ENCODE results near the gene NFIA.

Gene NFIA

GRCh38 chr1:61192663-61193330 lies 110.4 kb downstream of the NFIA start:
- Histone ChIP-seq H3K4me1 (ENCODE audit: low read depth, poor library complexity, severe bottlenecking) (no peaks in the 10 kb centered on the region), H3K27me3 (ENCODE audit: insufficient read depth, low read depth) (no peaks in the 10 kb centered on the region), H3K27ac (no peak overlapping the region), H3K4me2 (no peak overlapping the region), H3K36me3 (ENCODE audit: insufficient read depth) (no peaks in the 10 kb centered on the region), H2AFZ (ENCODE audit: low read depth) (no peak overlapping the region), H4K20me1 (ENCODE audit: insufficient read depth) (no peaks in the 10 kb centered on the region), H3K79me2 (ENCODE audit: insufficient read depth, low read depth) (no peaks in the 10 kb centered on the region), H3K4me3 (IDR thresholded peaks at IDR 0.05; ENCODE audit: insufficient read depth, low read depth, low read length) (no peak overlapping the region), H3K9ac (no peak overlapping the region)
- TF ChIP-seq CTCF (conservative IDR thresholded peaks at IDR 0.05; ENCODE audit: low read depth, low read length) = no peak

- no peak overlapping the region for H3K27ac ChIP-seq
- no peaks in the 10 kb centered on the region for H3K36me3 ChIP-seq (ENCODE audit: insufficient read depth)
- TF ChIP-seq CTCF (conservative IDR thresholded peaks at IDR 0.05; ENCODE audit: low read depth, low read length) = no peak
- H4K20me1 ChIP-seq (ENCODE audit: insufficient read depth) = no peaks in the 10 kb centered on the region
- no peaks in the 10 kb centered on the region for H3K79me2 ChIP-seq (ENCODE audit: insufficient read depth, low read depth)
- no peak overlapping the region for H3K9ac ChIP-seq
- H2AFZ ChIP-seq (ENCODE audit: low read depth) = no peak overlapping the region
- no peak overlapping the region for H3K4me3 ChIP-seq (IDR thresholded peaks at IDR 0.05; ENCODE audit: insufficient read depth, low read depth, low read length)
- no peaks in the 10 kb centered on the region for H3K27me3 ChIP-seq (ENCODE audit: insufficient read depth, low read depth)
- H3K4me2 ChIP-seq = no peak overlapping the region
- H3K4me1 ChIP-seq (ENCODE audit: low read depth, poor library complexity, severe bottlenecking) = no peaks in the 10 kb centered on the region
These were observed 111.4 kb downstream of the NFIA start for GRCh38 chr1:61193808-61194207.

- H3K27ac ChIP-seq = no peak overlapping the region
- no peaks in the 10 kb centered on the region for H3K36me3 ChIP-seq (ENCODE audit: insufficient read depth)
- H4K20me1 ChIP-seq (ENCODE audit: insufficient read depth) = no peaks in the 10 kb centered on the region
- no peak overlapping the region for H3K4me3 ChIP-seq (IDR thresholded peaks at IDR 0.05; ENCODE audit: insufficient read depth, low read depth, low read length)
- H3K4me1 ChIP-seq (ENCODE audit: low read depth, poor library complexity, severe bottlenecking) = no peaks in the 10 kb centered on the region
- H2AFZ ChIP-seq (ENCODE audit: low read depth) = no peak overlapping the region
- no peaks in the 10 kb centered on the region for H3K79me2 ChIP-seq (ENCODE audit: insufficient read depth, low read depth)
- H3K4me2 ChIP-seq = no peak overlapping the region
- no peaks in the 10 kb centered on the region for H3K27me3 ChIP-seq (ENCODE audit: insufficient read depth, low read depth)
- H3K9ac ChIP-seq = no peak overlapping the region
- TF ChIP-seq CTCF (conservative IDR thresholded peaks at IDR 0.05; ENCODE audit: low read depth, low read length) = no peak
These were observed 116.2 kb downstream of the NFIA start for GRCh38 chr1:61198554-61198953.

GRCh38 chr1:61201035-61201434 lies 118.7 kb downstream of the NFIA start:
- Histone ChIP-seq H3K36me3 (ENCODE audit: insufficient read depth) (no peaks in the 10 kb centered on the region), H3K4me2 (no peak overlapping the region), H3K27ac (no peak overlapping the region), H3K79me2 (ENCODE audit: insufficient read depth, low read depth) (no peaks in the 10 kb centered on the region), H3K9ac (no peak overlapping the region), H3K4me3 (IDR thresholded peaks at IDR 0.05; ENCODE audit: insufficient read depth, low read depth, low read length) (no peak overlapping the region), H4K20me1 (ENCODE audit: insufficient read depth) (no peaks in the 10 kb centered on the region), H3K4me1 (ENCODE audit: low read depth, poor library complexity, severe bottlenecking) (no peaks in the 10 kb centered on the region), H3K27me3 (ENCODE audit: insufficient read depth, low read depth) (no peaks in the 10 kb centered on the region), H2AFZ (ENCODE audit: low read depth) (no peak overlapping the region)
- no peak for TF ChIP-seq CTCF (conservative IDR thresholded peaks at IDR 0.05; ENCODE audit: low read depth, low read length)
